ENCODE results near the gene CASP7.

GRCh38 chr10:113709221-113709838, 29.6 kb downstream of the CASP7 start:
- no peak for TF ChIP-seq POLR2A (IDR thresholded peaks at IDR 0.05)
- TF ChIP-seq POLR2AphosphoS5 (IDR thresholded peaks at IDR 0.05): no peak
- no peak for TF ChIP-seq CTCF (IDR thresholded peaks at IDR 0.05)
